ENCODE results near the gene OBSCN.

OBSCN gene

DNA sequence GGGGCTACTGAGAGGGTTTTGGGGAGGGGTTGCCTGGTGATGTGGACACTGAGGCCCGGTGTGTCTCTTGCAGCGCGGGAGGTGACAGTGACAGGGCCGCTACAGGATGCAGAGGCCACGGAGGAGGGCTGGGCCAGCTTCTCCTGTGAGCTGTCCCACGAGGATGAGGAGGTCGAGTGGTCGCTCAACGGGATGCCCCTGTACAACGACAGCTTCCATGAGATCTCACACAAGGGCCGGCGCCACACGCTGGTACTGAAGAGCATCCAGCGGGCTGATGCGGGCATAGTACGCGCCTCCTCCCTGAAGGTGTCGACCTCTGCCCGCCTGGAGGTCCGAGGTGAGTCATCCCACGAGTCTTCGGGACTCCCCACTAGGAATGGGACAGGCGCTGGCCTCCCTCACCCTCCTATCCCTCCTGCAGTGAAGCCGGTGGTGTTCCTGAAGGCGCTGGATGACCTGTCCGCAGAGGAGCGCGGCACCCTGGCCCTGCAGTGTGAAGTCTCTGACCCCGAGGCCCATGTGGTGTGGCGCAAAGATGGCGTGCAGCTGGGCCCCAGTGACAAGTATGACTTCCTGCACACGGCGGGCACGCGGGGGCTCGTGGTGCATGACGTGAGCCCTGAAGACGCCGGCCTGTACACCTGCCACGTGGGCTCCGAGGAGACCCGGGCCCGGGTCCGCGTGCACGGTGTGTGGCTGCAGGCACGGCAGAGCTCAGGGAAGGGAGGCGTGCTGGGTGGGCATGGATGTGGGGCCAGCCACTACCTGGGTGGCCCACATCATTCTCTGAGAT is 72.5 kb downstream of the OBSCN start:
- DNase-seq = no peak

- no peak for DNase-seq
These were observed 73.2 kb downstream of the OBSCN start for GRCh38 chr1:228280961-228281591.

DNA sequence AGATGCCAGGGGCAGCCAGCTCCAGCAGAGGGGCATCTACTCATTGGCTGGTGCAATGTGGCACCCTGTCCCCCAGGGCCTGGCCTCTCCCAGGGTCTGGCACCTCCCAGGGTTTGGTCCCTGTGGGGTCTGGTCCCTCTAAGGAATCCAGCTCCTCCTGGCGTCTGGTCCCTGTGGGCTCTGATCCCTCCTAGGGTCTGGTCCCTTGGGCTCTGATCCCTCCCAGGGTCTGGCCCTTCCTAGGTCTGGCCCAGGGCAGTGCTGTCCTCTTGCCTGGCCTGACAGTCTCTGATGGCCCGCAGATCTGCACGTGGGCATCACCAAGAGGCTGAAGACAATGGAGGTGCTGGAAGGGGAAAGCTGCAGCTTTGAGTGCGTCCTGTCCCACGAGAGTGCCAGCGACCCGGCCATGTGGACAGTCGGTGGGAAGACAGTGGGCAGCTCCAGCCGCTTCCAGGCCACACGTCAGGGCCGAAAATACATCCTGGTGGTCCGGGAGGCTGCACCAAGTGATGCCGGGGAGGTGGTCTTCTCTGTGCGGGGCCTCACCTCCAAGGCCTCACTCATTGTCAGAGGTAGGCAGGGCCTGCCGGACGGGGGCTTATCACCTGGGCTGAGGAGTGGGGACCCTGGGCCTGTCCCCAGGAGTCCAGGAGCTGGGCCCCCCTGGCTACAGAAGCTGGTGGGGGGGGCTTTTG is 73.9 kb downstream of the OBSCN start:
- DNase-seq = no peak

DNA sequence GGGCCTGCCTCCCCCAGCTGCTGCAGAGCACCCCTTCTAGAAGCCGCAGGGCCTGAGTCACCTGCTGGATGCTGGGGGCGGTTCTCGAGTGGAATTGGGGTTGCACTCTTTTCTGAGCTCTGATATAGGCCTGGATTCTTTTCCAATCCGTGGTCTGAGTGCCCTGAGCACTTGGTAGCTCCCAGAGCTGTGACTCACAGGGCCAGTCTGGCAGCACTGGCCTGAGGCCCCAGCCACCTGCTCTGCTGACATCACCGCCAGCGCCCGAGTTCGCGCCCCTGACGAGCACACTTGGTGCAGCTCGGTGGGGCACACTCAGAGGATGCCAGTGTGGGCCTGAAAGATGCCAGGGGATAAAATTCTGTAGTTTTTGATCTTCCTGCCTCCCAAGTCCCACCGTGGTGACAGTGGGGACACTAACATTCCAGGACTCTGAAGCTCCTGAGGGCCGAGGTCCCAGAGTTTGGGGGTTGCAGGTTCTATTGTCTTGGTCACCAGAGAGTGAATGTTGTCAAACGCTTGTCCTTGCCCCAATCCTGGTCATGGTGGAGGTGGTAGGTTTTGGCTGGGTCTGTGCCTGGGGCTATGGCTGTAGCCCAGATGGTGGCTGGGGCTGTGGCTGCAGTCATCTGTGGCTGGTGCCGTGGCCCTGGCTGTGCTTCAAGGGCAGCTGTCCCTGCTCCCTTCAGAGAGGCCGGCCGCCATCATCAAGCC is 74.6 kb downstream of the OBSCN start:
- DNase-seq = no peak

DNA sequence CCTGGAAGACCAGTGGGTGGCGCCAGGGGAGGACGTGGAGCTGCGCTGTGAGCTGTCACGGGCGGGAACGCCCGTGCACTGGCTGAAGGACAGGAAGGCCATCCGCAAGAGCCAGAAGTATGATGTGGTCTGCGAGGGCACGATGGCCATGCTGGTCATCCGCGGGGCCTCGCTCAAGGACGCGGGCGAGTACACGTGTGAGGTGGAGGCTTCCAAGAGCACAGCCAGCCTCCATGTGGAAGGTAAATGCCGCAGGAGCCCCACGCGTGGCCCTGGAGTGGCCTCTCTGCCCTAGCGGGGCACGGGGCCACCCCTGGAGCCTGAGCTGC is 75.2 kb downstream of the OBSCN start:
- no peak for DNase-seq

GRCh38 chr1:228283476-228284147 is 75.8 kb downstream of the OBSCN start:
- no peak for DNase-seq

DNA sequence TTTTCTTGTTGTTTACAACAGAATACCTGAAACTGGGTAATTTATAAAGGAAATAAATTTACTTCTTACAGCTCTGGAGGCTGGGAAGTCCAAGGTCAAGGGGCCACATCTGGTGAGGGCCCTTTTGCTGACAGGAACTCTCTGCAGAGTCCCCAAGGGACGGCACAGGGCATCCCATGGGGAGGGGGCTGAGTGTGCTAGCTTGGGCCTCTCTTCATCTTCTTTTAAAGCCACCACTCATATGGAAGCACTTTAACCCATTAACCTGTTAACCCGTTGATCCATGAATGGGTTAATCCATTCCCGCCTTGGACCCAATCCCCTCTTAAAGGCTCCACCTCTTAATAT is 76.3 kb downstream of the OBSCN start:
- DNase-seq = no peak

DNA sequence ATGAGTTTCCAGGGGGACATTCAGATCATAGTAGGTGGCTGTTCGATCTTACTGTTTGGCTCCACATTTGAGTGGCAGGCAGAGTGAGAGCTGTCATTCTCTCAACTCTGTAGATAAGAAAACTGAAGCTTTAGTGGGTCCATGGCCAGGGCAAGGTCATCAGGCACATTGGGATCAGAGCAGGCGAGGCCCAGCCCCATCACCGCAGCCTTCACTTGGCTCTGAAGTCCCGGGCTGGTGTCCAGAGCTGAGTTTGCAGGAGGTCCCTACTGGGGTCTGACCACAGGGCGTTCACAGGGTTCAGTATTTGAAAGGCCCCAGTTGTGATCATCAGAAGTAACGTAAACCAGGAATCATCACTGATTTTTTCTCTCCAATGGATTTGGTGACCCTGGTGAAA is 76.7 kb downstream of the OBSCN start:
- DNase-seq = no peak

DNA sequence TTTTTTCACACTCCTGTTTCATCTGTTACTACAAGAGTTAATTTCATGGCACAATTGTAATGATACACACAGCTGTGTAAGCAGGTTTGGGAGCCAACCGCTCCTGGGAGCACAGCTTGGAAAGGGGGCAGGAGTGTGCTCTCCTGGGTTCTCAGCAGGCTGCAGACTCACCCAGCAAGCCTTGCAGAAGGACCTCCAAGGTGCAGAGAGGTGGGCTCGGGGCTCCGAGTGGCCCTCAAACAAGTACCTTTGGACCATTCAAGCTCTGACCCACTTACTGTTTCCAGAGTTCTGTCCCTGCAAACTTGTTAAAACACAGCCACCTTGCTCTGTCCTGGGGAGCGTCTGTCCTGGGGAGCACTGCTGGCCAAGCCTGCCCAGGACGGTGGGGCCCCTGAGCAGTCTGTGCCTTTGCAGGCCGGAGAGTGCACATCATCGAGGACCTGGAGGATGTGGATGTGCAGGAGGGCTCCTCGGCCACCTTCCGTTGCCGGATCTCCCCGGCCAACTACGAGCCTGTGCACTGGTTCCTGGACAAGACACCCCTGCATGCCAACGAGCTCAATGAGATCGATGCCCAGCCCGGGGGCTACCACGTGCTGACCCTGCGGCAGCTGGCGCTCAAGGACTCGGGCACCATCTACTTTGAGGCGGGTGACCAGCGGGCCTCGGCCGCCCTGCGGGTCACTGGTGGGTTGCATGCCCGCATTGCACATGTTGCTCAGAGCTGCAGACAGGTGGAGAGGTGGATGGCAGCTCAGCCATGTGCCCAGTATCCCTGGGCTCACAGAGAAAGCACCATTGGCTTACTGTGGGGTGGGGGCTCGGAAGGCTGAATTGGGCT is 78.0 kb downstream of the OBSCN start:
- DNase-seq = no peak

GRCh38 chr1:228286505-228287417 is 78.9 kb downstream of the OBSCN start:
- no peak for DNase-seq

DNA sequence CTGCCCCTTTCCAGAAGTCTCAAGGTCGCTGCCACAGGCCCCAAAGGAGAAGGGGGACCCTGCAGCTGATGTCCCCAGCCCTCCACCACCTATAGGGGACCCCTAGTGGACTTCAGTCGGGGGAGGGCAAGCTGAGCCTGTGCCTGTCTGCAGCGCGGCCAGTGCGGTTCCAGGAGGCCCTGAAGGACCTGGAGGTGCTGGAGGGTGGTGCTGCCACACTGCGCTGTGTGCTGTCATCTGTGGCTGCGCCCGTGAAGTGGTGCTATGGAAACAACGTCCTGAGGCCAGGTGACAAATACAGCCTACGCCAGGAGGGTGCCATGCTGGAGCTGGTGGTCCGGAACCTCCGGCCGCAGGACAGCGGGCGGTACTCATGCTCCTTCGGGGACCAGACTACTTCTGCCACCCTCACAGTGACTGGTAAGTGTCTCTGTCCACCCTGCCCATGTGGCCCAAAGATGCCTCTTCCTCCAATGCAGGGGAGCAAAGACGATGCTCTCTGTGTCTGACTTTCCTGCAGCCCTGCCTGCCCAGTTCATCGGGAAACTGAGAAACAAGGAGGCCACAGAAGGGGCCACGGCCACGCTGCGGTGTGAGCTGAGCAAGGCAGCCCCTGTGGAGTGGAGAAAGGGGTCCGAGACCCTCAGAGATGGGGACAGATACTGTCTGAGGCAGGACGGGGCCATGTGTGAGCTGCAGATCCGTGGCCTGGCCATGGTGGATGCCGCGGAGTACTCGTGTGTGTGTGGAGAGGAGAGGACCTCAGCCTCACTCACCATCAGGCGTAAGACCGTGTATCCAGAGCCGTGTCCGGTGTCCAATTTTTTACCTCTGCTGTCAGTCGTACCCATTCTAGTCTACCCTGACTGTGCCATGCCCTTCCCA is 79.9 kb downstream of the OBSCN start:
- no peak for DNase-seq

GRCh38 chr1:228288536-228289238 is 80.8 kb downstream of the OBSCN start:
- DNase-seq = no peak

DNA sequence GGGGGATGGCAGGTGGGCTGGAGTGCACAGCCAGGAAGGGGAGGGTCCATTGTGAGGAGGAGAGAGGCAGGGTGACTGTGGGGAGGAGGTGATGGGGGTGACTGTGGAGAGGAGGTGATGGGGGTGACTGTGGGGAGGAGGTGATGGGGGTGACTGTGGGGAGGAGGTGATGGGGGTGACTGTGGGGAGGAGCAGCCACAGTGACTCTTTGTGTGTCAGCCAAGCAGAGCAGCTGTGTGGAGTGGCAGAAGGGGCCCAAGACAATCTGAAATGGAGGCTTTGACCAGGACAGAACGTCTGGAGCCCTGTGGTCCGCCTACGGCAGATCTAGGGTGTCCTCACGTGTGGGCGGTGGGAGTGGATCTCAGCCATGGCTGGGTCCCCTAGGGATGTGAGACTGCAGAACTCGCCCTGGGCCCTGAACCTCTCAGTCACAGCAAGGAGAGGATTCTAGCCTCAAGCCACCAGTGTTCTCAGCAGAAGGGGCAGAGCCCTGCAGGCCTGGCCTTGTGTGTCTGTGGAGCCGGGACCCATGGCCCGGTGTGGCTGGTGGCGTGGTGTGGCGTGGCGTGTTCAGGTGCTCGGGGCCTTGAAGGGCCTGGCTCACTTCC is 81.5 kb downstream of the OBSCN start:
- no peak for DNase-seq

- no peak for DNase-seq
These were observed 82.4 kb downstream of the OBSCN start for GRCh38 chr1:228289996-228290881.

- DNase-seq = no peak
These were observed 84.2 kb downstream of the OBSCN start for GRCh38 chr1:228291906-228292608.

DNA sequence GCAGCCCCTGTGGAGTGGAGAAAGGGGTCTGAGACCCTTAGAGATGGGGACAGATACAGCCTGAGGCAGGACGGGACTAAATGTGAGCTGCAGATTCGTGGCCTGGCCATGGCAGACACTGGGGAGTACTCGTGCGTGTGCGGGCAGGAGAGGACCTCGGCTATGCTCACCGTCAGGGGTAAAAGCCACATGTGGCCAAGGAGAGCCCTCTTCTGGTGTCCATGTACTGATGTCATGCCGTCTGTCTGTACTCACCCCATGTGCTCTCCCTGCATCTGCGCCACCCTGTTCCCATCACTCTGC is 84.7 kb downstream of the OBSCN start:
- DNase-seq = no peak

DNA sequence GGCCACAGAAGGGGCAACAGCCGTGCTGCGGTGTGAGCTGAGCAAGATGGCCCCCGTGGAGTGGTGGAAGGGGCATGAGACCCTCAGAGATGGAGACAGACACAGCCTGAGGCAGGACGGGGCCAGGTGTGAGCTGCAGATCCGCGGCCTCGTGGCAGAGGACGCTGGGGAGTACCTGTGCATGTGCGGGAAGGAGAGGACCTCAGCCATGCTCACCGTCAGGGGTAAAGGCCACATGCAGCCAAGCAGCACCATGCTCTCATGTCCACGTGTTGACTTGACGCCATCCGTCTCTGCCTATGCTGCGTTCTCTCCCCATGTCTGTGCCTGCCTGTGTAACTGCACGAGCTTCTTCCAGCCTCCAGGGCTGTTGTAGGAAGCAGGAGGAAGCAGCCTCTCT is 85.5 kb downstream of the OBSCN start:
- DNase-seq = no peak

All from kidney glomerular epithelial cell (primary cell).